ENCODE data around the gene LRRC2. TPM values are rescaled to one million over a fixed set of nuclear protein-coding genes. Genes with fewer than 3 reads are reported as not detected.
"Not testable (repeated sequence)": the region's sequence is repeated elsewhere in the genome, so short reads cannot be mapped to it uniquely, and the experiment has no call there.

The LRRC2 gene
- total RNA-seq, 1 donor from 2014 or later = 2.4 TPM

DNA sequence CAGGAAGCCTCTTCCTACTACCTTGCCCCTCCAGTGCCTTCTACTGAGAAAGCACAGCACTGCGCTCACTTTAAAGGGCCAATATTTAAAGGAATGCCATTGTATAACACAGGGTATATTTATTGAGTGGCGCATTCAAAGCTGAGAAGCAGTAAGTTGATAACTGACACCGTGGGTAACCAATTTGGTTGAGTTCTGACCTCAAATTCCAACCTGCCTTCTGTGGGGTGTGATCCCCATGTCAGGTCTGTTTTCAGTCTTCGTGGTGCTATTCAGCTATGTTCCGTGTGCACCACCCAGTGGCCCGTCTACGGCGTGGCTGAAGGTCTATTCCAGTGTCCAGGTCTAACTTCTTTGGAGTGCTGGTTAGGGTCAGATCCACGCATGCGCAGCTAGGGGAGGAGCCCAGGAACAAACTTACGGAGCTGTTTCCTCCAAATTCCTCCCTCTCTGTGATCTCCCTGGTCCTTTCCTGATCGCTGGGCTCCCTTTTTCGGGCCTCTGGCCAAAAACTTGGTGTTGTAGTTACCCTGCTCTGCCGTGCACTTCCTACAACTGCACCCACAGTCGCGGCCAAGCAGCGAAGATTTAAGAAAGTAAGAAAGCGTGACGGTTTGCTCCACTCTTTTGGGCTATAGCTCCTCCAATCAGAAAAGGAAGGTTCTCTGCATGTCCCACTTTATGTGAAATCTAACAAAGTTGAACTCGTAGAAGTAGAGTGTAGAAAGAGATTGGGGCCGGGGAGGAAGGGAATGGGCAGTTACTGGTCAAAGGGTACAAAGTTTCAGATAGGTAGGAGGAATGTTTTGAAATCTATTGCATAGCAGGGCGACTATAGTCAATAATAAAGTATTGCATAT is 7.7 kb downstream of the LRRC2 start:
- no peak for FAIRE-seq
- peak in 1 of 2 donors; percentile 46 for DNase-seq (ENCODE audit: low spot score in 2 of 2)

DNA sequence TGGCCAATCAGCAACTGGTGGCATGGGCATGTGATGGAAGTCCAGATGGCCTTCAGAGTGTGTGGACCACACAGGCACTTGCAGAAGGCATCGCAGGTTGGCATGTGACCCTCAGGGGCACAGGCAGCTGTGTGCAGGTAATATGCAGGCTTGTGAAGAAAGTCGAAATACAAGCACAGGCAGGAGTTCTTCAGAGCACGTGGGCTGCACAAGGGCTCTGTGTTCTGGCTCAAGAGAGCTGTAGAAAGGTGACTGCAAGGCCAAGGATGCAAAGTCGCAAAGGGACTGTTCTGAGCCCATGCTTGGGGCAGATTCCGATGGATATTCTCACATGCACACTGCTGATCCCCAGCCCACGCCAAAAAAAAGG is 8.3 kb downstream of the LRRC2 start:
- DNase-seq (ENCODE audit: low spot score in 2 of 2) = no peak
- FAIRE-seq = no peak

GRCh38 chr3:46553154-46553553 is 12.9 kb downstream of the LRRC2 start:
- FAIRE-seq (no peak), DNase-seq (ENCODE audit: low spot score in 2 of 2) (no peak)

DNA sequence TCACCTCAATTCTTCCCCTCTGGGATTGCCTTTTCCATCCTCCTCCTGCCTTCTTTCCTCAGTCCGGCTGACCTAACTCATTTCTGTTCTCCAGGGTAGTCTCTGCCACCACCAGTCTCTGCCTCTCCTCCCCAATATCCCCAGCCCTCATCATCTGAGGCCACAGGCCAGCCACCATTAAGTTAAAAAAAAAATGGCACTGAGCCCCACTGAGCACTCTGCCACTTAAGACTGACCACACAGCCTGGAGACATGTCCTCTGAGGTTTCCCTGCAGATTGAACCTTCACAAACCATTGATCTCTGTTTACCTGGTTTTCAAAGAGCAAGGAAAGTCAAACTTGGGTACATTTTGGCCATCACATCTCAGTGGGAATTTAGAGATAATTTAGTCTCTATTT is 13.6 kb downstream of the LRRC2 start:
- FAIRE-seq (no peak), DNase-seq (ENCODE audit: low spot score in 2 of 2) (no peak)

DNA sequence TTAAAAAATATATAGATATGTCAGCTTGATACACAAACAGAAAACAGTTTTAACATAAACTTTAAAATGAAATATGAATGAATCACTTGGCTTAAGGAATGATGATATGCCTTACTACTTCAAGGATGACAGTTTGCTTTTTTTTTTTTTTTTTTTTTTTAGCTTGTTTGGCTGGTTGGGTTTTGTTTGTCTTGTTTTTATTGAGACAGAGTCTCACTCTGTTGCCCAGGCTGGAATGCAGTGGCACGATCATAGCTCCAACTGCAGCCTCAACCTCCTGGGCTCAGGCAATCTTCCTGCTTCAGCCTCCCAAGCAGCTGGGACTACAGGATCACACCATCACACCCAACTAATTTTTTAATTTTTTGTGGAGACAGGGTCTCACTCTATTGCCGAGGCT is 14.5 kb downstream of the LRRC2 start:
- DNase-seq (ENCODE audit: low spot score in 2 of 2) (no peak), FAIRE-seq (no peak)

DNA sequence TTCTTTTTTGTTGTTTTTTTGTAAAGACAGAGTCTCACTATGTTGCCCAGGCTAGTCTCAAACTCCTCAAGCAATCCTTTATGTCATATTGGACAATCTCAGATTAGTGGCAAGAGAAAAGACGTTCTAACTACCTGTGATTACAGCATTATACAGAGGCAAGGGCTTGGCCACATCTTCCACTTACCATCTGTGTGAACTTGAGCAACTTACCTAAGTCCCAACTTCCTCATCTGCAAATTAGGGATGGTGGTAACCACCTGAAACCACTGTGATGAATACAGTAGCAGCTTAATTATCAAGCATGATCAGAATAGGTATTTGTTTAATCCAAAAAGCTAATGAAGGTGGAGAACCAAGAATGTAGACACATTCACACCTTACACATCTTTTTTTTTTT is 16.1 kb downstream of the LRRC2 start:
- FAIRE-seq (no peak), DNase-seq (ENCODE audit: low spot score in 2 of 2) (no peak)

DNA sequence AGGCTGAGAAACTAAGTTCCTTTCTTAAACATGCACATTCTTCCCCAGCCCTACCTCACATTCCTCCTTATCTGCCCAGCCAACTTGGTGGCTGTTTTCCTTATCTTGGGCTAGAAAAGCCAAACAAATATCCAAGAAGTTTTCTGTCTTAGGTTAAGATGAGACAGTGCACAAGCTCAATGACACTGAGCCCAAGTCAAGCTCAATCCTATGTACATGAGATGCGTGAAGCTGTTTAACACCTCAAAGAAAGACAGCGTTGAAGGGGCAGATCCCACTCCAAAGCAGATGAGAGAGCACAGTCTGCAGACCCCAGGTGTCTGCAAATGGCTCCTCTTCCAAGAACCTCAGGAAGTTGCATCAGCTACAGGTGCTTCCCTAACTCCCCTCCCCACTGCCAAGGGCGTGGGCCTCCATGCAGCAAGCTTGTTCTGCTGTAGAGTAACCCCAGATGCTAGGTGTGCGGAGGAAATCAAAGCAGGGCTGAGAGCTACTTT is 16.6 kb downstream of the LRRC2 start:
- no peak for DNase-seq (ENCODE audit: low spot score in 2 of 2)
- FAIRE-seq = no peak

DNA sequence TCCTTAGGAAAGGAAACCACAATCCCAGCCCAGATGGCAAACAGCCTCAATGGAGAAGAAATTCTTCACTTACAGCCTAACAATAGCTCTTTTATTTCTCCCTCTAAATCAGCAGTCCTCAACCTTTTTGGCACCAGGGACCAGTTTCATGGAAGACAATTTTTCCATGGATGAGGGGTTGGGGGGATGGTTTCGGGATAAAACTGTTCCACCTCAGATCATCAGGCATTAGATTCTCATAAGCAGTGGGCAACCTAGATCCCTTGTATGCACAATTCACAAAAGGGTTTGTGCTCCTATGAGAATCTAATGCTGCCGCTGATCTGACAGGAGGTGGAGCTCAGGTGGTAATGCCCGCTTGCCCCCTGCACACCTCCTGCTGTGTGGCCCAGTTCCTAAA is 17.5 kb downstream of the LRRC2 start:
- not testable (repeated sequence) for FAIRE-seq; DNase-seq (ENCODE audit: low spot score in 2 of 2)

DNA sequence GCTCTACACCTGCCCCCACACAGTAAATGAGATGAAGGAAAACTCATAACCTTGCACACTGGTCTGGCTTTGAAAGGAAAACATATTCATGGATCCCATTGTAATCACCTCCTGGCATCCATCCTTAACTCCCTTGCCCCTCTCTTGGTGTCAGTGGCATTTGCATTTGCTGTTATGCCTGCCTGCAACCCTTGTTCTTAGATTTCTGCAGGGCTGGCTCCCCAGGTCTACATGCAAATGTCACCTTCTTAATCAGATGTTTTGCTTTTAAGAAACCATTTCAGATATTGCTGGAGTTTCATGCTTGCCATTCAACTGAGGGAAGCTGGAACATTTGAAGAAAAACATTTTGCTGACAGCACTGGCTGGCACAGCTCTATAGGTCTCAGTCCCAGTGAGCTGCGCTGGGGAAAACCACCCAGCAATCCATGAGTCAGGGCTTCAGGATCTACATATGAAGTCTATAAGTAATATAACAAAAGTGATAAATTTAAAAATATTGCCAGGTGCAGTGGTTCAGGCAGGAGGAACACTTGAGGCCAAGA is 19.1 kb downstream of the LRRC2 start:
- DNase-seq (ENCODE audit: low spot score in 2 of 2) = no peak
- no peak for FAIRE-seq

GRCh38 chr3:46545818-46546630 is 20.1 kb downstream of the LRRC2 start:
- no peak for DNase-seq (ENCODE audit: low spot score in 2 of 2)
- FAIRE-seq = no peak

DNA sequence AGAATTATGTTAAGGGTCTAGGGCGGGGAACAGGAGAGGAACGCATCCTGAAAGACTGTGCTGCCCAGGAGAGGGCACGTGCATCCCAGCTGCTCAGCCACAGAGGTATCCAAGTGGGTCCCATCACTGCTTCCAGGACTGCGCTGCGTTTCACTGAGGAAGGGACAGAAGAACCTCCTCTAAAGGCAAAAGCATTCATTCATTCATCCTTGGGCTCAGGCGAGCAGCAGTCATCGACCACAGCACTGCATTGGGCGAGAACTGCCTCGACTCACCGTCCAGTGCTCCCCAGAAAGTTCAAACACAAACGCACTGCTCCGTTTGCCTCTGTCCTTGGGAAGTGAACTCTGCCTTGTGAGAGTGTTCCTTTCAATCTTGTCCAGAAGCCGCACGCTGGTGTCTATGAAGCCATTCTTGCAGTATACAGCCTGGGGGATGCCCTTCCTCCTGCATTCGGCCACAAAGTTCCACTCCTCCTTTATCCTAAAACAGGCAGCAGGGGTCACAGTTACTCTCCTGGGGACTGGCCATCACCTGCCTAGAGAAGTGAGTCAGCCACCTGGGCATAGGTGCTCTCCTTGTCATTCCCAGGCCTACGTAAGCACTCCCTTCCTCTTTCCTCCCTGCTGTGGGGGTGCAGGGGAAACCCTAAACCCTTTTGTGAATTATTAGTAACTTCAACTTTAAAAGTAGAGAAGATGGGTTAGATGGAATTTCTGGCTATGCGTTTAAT is 21.2 kb downstream of the LRRC2 start:
- no peak for FAIRE-seq

DNA sequence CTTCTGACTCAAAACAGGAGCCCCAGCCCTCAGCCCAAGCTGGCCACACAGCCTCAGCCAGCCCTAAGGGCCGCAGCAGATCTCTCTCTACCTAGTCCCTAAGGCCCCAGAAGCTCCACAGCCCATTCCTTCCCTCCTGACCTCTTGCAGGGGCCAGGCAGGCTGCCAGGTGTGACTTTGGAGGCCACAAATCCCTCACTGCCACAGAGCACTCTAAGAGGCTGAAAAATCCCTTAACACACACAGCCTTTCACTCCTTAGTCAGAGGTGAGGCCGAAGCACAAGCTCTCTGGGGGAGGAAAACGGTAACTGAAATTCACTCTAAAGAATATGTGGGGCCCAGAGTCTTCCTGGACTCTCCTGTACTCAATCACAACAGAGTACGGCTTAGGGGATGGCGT is 23.3 kb downstream of the LRRC2 start:
- no peak for DNase-seq (ENCODE audit: low spot score in 2 of 2)
- FAIRE-seq = no peak

More for the DNA sequence above, 21.2 kb downstream of the LRRC2 start:
- no peak for DNase-seq (ENCODE audit: low spot score in 2 of 2)

DNA sequence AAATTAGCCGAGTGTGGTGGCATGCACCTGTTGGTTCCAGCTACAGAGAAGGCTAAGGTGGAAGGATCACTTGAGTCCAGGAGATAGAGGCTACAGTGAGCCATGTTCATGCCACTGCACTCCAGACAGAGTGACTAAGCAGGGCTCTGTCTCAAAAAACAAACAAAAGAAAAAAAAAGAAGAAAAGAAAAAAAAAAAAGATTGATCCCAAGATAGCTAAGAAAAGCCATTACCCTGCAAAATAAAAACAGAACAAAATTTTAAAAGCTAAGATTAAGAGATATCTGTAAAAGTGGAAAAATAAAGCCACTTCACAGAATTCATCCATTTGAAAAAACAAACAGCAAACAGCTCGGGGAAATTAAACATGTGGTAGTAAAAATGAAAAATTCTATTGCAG is 23.8 kb downstream of the LRRC2 start:
- DNase-seq (ENCODE audit: low spot score in 2 of 2) (no peak), FAIRE-seq (no peak)

GRCh38 chr3:46541835-46542234 is 24.3 kb downstream of the LRRC2 start:
- no peak for DNase-seq (ENCODE audit: low spot score in 2 of 2)
- no peak for FAIRE-seq

DNA sequence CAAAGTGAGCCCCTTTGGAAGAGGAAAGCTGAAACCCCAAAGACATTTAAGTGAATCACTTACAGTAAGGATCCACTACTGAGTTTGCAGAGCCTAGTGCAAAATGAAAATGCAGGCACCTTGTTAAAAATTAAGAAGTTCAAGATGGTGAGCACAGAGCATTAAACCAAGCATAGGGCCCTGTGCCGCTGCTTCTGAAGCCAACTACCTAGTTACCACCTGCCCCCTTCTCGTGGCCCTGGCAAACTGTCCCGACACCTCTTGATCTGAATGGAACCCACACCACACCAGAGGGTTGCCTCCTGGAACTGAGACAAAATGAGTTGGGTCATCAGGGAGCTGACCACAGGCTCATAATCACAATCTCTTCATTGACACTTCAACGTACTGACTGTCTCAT is 25.6 kb downstream of the LRRC2 start:
- FAIRE-seq = no peak

GRCh38 chr3:46539443-46540005 is 26.6 kb downstream of the LRRC2 start:
- FAIRE-seq = no peak
- DNase-seq (ENCODE audit: low spot score in 2 of 2) = no peak

More for the DNA sequence above, 25.6 kb downstream of the LRRC2 start:
- no peak for DNase-seq (ENCODE audit: low spot score in 2 of 2)

GRCh38 chr3:46538803-46539442 is 27.2 kb downstream of the LRRC2 start:
- DNase-seq (ENCODE audit: low spot score in 2 of 2) = no peak
- no peak for FAIRE-seq

DNA sequence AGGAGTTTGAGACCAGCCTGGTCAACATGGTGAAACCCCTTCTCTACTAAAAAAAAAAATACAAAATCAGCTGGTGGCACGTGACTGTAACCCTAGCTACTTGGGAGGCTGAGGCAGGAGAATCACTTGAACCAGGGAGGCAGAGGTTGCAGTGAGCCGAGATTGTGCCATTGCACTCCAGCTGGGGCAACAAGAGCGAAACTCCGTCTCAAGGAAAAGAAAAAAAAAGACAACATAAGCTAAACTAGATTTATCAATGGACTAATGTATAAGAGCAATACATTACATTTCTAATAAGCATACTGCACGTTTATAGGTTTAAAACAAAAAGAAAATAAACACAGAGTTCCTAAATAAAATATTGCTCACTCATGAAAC is 27.7 kb downstream of the LRRC2 start:
- DNase-seq (ENCODE audit: low spot score in 2 of 2); FAIRE-seq: not testable (repeated sequence)

- DNase-seq (ENCODE audit: low spot score in 2 of 2) (no peak), FAIRE-seq (no peak)
Measured at GRCh38 chr3:46537779-46538178, 28.3 kb downstream of the LRRC2 start.

GRCh38 chr3:46537316-46537715 is 28.8 kb downstream of the LRRC2 start:
- FAIRE-seq (no peak), DNase-seq (ENCODE audit: low spot score in 2 of 2) (no peak)

Data from frontal cortex (tissue), 4 donors.